Measurements from ENCODE around the gene UCHL3.

DNA sequence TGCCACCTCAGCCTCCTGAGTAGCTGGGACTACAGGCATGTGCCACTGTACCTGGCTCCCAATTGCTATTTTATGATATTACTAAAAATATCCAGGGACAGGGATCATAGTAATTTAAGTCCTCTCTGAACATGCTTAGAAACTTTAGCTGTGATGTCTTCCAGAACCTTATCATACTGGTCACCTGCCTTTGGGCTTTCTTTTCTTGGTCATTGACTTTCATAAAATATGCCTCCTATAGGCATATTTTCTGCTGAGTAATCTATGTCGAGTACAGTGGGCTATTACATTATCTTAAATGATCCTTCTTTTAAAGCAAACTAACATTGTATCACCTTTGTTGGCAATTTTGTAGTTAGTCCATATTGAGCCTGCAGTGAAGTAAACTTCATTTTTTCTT, 6.2 kb downstream of the UCHL3 start:
- TF ChIP-seq, protein P1, sequence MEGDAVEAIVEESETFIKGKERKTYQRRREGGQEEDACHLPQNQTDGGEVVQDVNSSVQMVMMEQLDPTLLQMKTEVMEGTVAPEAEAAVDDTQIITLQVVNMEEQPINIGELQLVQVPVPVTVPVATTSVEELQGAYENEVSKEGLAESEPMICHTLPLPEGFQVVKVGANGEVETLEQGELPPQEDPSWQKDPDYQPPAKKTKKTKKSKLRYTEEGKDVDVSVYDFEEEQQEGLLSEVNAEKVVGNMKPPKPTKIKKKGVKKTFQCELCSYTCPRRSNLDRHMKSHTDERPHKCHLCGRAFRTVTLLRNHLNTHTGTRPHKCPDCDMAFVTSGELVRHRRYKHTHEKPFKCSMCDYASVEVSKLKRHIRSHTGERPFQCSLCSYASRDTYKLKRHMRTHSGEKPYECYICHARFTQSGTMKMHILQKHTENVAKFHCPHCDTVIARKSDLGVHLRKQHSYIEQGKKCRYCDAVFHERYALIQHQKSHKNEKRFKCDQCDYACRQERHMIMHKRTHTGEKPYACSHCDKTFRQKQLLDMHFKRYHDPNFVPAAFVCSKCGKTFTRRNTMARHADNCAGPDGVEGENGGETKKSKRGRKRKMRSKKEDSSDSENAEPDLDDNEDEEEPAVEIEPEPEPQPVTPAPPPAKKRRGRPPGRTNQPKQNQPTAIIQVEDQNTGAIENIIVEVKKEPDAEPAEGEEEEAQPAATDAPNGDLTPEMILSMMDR (IDR thresholded peaks at IDR 0.05): no peak
- TF ChIP-seq POLR2A (IDR thresholded peaks at IDR 0.05): no peak
